ENCODE results near the gene APOLD1.
"Not testable (repeated sequence)": the region's sequence is repeated elsewhere in the genome, so short reads cannot be mapped to it uniquely, and the experiment has no call there.

APOLD1 gene

GRCh38 chr12:12786706-12787601 lies 1.5 kb downstream of the APOLD1 start:
- DNase-seq (ENCODE audit: low read depth), result peak; percentile 74

- DNase-seq (ENCODE audit: low read depth), result no peak
Measured at GRCh38 chr12:12788131-12788530, 2.7 kb downstream of the APOLD1 start.

- no peak for DNase-seq (ENCODE audit: low read depth)
Measured at GRCh38 chr12:12788675-12789368, 3.4 kb downstream of the APOLD1 start.

- DNase-seq (ENCODE audit: low read depth), result no peak
Measured at GRCh38 chr12:12790956-12791355, 5.5 kb downstream of the APOLD1 start.

- DNase-seq (ENCODE audit: low read depth), result no peak
Measured at GRCh38 chr12:12791756-12792369, 6.4 kb downstream of the APOLD1 start.

- no peak for DNase-seq (ENCODE audit: low read depth)
Measured at GRCh38 chr12:12792421-12792820, 7.0 kb downstream of the APOLD1 start.

- DNase-seq (ENCODE audit: low read depth), result no peak
Measured at GRCh38 chr12:12794686-12795085, 9.2 kb downstream of the APOLD1 start.

GRCh38 chr12:12796171-12796570 lies 10.7 kb downstream of the APOLD1 start:
- DNase-seq (ENCODE audit: low read depth), result no peak

- no peak for DNase-seq (ENCODE audit: low read depth)
Measured at GRCh38 chr12:12796928-12797793, 11.7 kb downstream of the APOLD1 start.

GRCh38 chr12:12797794-12798152 lies 12.3 kb downstream of the APOLD1 start:
- DNase-seq (ENCODE audit: low read depth), result no peak

GRCh38 chr12:12798480-12798879 lies 13.0 kb downstream of the APOLD1 start:
- no peak for DNase-seq (ENCODE audit: low read depth)

- no peak for DNase-seq (ENCODE audit: low read depth)
Measured at GRCh38 chr12:12799163-12799920, 13.9 kb downstream of the APOLD1 start.

GRCh38 chr12:12800406-12801180 lies 15.1 kb downstream of the APOLD1 start:
- DNase-seq (ENCODE audit: low read depth), result no peak

GRCh38 chr12:12801656-12802055 lies 16.2 kb downstream of the APOLD1 start:
- DNase-seq (ENCODE audit: low read depth), result not testable (repeated sequence)

- DNase-seq (ENCODE audit: low read depth), result no peak
Measured at GRCh38 chr12:12803186-12803585, 17.7 kb downstream of the APOLD1 start.

- no peak for DNase-seq (ENCODE audit: low read depth)
Measured at GRCh38 chr12:12804011-12804410, 18.6 kb downstream of the APOLD1 start.

GRCh38 chr12:12804432-12804886 lies 19.0 kb downstream of the APOLD1 start:
- DNase-seq (ENCODE audit: low read depth), result no peak

- DNase-seq (ENCODE audit: low read depth), result no peak
Measured at GRCh38 chr12:12806784-12807516, 21.5 kb downstream of the APOLD1 start.

- not testable (repeated sequence) for DNase-seq (ENCODE audit: low read depth)
Measured at GRCh38 chr12:12807517-12807903, 22.1 kb downstream of the APOLD1 start.
